ENCODE results near the gene ZBTB46. TPM values are rescaled to one million over a fixed set of nuclear protein-coding genes. Genes with fewer than 3 reads are reported as not detected.

Gene ZBTB46
- total RNA-seq, 1 donor from 2014 or later = 39.5 TPM

DNA sequence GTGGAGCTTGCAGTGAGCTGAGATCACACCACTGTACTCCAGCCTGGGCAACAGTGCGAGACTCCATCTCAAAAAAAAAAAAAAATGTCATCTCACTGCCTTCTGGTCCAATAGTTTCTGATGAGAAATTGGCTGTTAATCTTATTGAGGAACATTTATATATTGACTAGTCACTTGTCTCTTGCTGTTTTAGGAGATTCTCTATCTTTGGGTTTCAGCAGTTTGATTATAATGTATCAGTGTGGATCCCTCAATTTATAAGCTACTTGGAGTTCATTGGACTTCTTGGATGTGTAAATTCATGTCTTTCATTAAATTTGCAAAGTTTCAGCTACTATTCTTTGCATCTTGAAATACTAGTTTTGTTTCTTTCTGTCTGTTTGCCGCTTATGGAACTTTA, 112.1 kb downstream of the ZBTB46 start:
- Histone ChIP-seq H3K27me3 (no peaks in the 10 kb centered on the region), H3K4me3 (no peak overlapping the region), H3K36me3 (peaks cover 46 to 71% of the 10 kb centered on the region in 2 donors), H3K9me3 (peaks cover 0 to 30% of the 10 kb centered on the region in 2 donors), H3K4me1 (no peaks in the 10 kb centered on the region), H3K27ac (no peak overlapping the region)
- TF ChIP-seq, protein P1, sequence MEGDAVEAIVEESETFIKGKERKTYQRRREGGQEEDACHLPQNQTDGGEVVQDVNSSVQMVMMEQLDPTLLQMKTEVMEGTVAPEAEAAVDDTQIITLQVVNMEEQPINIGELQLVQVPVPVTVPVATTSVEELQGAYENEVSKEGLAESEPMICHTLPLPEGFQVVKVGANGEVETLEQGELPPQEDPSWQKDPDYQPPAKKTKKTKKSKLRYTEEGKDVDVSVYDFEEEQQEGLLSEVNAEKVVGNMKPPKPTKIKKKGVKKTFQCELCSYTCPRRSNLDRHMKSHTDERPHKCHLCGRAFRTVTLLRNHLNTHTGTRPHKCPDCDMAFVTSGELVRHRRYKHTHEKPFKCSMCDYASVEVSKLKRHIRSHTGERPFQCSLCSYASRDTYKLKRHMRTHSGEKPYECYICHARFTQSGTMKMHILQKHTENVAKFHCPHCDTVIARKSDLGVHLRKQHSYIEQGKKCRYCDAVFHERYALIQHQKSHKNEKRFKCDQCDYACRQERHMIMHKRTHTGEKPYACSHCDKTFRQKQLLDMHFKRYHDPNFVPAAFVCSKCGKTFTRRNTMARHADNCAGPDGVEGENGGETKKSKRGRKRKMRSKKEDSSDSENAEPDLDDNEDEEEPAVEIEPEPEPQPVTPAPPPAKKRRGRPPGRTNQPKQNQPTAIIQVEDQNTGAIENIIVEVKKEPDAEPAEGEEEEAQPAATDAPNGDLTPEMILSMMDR (IDR thresholded peaks at IDR 0.05) = no peak
- intact Hi-C loops (cut with DNase I) = no loop called here
- no peak for DNase-seq (ENCODE audit: low spot score in 2 of 2)

DNA sequence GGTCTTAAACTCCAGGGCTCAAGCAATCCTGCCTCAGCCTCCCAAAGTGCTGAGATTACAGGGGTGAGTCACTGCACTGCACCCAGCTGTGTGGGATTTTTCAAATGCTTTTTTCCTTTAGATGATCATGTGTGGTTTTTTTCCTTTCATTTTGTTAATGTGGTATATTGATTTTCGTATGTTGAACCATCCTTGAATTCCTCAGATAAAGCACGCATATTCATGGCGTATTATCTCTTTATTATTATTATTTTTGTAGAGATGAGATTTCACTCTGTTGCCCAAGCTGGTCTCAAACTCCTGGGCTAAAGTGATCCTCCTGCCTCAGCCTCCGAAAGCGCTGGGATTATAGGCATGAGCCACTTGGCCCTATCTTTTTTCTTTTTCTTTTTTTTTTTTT, 116.2 kb downstream of the ZBTB46 start:
- TF ChIP-seq, protein P1 (IDR thresholded peaks at IDR 0.05) = no peak
- peaks cover 34 to 75% of the 10 kb centered on the region in 2 donors for H3K36me3 ChIP-seq
- H3K27me3 ChIP-seq = no peaks in the 10 kb centered on the region
- no peaks in the 10 kb centered on the region for H3K4me1 ChIP-seq
- H3K9me3 ChIP-seq = peaks cover 0 to 26% of the 10 kb centered on the region in 2 donors
- no peak overlapping the region for H3K4me3 ChIP-seq
- no peak for DNase-seq (ENCODE audit: low spot score in 2 of 2)
- intact Hi-C loops (cut with DNase I) = no loop called here
- no peak overlapping the region for H3K27ac ChIP-seq

DNA sequence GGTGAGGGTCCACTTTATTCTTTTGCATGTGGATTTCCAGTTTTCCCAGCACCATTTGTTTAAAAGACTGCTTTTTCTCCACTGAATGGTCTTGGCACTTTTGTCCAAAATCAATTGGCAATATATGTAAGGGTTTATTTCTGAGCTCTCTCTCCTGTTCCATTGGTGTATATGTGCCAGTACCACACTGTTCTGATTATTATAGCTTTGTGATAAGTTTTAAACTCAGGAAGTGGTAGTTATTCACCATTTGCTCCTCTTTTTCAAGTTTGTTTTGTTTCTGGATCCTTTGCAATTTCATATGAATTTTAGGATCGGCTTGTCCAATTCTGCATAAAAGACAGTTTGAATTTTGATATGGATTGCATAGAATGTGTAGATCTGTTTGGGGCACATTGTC, 118.9 kb downstream of the ZBTB46 start:
- peaks cover 0 to 12% of the 10 kb centered on the region in 2 donors for H3K9me3 ChIP-seq
- H3K36me3 ChIP-seq = peaks cover 18 to 50% of the 10 kb centered on the region in 2 donors
- H3K4me1 ChIP-seq = peaks cover under 1 to 9% of the 10 kb centered on the region in 2 donors
- intact Hi-C loops (cut with DNase I) = no loop called here
- no peak overlapping the region for H3K4me3 ChIP-seq
- H3K27me3 ChIP-seq = no peaks in the 10 kb centered on the region
- DNase-seq (ENCODE audit: low spot score in 2 of 2) = no peak
- TF ChIP-seq, protein P1 (IDR thresholded peaks at IDR 0.05) = no peak
- H3K27ac ChIP-seq = no peak overlapping the region

DNA sequence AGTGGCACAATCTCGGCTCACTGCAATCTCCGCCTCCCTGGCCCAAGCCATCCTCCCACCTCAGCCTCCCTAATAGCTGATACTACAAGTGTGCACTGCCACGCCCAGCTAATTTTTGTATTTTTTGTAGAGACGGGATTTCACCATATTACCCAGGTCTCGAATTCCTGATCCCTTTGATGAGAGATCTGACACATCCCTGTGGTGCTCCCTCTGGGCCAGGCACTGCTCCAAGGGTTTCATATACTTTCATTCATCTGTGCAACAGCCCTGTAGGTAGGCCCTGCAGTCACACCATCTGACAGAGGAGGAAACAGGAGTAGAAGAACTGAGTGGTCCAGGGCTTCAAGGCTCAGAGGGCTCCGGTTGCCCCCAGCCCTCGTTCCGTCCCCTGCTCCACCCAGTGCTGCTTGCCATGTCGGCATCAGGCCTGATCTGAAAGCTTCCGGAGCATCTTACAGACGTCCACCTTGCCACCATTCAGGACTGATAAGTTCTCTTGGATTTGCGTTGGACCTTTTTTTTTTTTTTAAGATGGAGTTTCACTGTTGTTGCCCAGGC, 119.9 kb downstream of the ZBTB46 start:
- Histone ChIP-seq H3K4me3 (no peak overlapping the region), H3K36me3 (peaks cover 20 to 47% of the 10 kb centered on the region in 2 donors), H3K27me3 (no peaks in the 10 kb centered on the region), H3K27ac (no peak overlapping the region), H3K4me1 (peaks cover 6 to 14% of the 10 kb centered on the region in 2 donors), H3K9me3 (peaks cover 0 to 12% of the 10 kb centered on the region in 2 donors)
- intact Hi-C loops (cut with DNase I) = no loop called here
- TF ChIP-seq, protein P1 (IDR thresholded peaks at IDR 0.05) = no peak
- DNase-seq (ENCODE audit: low spot score in 2 of 2) = peak in 1 of 2 donors; percentile 50

DNA sequence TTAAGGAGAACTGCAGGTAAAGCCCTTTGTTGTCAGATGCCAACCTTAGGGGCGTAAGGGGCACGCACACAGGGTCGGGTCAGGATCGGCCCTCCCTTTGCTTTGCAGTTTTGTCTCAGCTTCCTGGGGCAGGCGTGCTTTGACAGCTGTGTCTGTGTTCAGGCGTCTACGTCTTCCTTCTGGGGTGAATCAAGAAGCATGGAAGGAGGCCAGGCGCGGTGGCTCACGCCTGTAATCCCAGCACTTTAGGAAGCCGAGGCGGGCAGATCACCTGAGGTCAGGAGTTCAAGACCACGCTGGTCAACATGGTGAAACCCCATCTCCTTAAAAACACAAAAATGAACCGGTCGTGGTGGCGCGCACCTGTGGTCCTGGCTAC, 121.9 kb downstream of the ZBTB46 start:
- no peak for DNase-seq (ENCODE audit: low spot score in 2 of 2)
- H3K4me3 ChIP-seq = peak overlapping the region in 1 of 2 donors; percentile 80
- H3K9me3 ChIP-seq = no peaks in the 10 kb centered on the region
- no peaks in the 10 kb centered on the region for H3K27me3 ChIP-seq
- H3K27ac ChIP-seq = no peak overlapping the region
- peaks cover 28 to 49% of the 10 kb centered on the region in 2 donors for H3K36me3 ChIP-seq
- TF ChIP-seq, protein P1 (IDR thresholded peaks at IDR 0.05) = no peak
- intact Hi-C loops (cut with DNase I) = loop anchor here (2.0 kb wide), 1 partner anchor 30 kb away; the partner anchor contains the start of gene SLC2A4RG
- peaks cover 6 to 14% of the 10 kb centered on the region in 2 donors for H3K4me1 ChIP-seq
